ENCODE data around the gene RBFOX2. TPM values are rescaled to one million over a fixed set of nuclear protein-coding genes. Genes with fewer than 3 reads are reported as not detected.

RBFOX2 gene
- total and polyA plus RNA-seq, 2 experiments from 2014 or later = 88.8 to 131 TPM

DNA sequence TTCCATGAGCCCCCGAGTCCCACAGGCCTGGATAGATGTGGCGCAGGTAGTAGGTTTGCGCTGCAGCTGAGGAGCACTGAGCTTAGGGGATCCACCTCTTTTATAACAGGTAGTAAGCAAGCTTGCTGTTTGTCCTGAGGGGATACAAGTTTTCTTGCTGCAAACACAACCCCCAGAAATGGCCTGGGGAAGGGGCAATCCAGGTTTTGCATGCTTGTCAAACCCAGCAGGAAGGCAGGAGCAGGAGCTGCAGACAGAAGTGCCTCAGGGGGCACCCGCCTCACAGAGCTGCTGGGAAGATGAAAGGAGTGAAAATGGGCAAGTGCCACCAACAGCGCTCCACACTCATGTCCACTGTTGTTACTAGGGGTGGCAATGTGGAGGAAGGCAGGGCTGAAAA, 292.5 kb downstream of the RBFOX2 start (continued):
- TF ChIP-seq EZH2phosphoT487 (IDR thresholded peaks at IDR 0.05; ENCODE audit: unreplicated experiment) (no peak), NANOG (IDR thresholded peaks at IDR 0.05; ENCODE audit: borderline replicate concordance) (no peak), CTCF (conservative IDR thresholded peaks at IDR 0.05; ENCODE audit: low read depth in 2 of 2) (no peak)

- no peak overlapping the region for H3K4me2 ChIP-seq
- no peak for ATAC-seq
- H3K27me3 Mint-ChIP-seq (ENCODE audit: insufficient read depth, low read depth, poor library complexity) = peaks cover 5% of the 10 kb centered on the region
- TF ChIP-seq ZNF114 (CRISPR knock-in tag; IDR thresholded peaks at IDR 0.05) (no peak), CTCF (conservative IDR thresholded peaks at IDR 0.05; ENCODE audit: low read depth in 2 of 2) (no peak), CREB1 (CRISPR knock-in tag; IDR thresholded peaks at IDR 0.05; ENCODE audit: low read depth) (no peak), EZH2phosphoT487 (IDR thresholded peaks at IDR 0.05; ENCODE audit: unreplicated experiment) (no peak), STAT1 (IDR thresholded peaks at IDR 0.05; ENCODE audit: unreplicated experiment) (no peak), POLR2AphosphoS5 (IDR thresholded peaks at IDR 0.05; ENCODE audit: low read depth) (no peak)
- TF ChIP-seq, protein P1, sequence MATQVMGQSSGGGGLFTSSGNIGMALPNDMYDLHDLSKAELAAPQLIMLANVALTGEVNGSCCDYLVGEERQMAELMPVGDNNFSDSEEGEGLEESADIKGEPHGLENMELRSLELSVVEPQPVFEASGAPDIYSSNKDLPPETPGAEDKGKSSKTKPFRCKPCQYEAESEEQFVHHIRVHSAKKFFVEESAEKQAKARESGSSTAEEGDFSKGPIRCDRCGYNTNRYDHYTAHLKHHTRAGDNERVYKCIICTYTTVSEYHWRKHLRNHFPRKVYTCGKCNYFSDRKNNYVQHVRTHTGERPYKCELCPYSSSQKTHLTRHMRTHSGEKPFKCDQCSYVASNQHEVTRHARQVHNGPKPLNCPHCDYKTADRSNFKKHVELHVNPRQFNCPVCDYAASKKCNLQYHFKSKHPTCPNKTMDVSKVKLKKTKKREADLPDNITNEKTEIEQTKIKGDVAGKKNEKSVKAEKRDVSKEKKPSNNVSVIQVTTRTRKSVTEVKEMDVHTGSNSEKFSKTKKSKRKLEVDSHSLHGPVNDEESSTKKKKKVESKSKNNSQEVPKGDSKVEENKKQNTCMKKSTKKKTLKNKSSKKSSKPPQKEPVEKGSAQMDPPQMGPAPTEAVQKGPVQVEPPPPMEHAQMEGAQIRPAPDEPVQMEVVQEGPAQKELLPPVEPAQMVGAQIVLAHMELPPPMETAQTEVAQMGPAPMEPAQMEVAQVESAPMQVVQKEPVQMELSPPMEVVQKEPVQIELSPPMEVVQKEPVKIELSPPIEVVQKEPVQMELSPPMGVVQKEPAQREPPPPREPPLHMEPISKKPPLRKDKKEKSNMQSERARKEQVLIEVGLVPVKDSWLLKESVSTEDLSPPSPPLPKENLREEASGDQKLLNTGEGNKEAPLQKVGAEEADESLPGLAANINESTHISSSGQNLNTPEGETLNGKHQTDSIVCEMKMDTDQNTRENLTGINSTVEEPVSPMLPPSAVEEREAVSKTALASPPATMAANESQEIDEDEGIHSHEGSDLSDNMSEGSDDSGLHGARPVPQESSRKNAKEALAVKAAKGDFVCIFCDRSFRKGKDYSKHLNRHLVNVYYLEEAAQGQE (IDR thresholded peaks at IDR 0.05; ENCODE audit: unreplicated experiment) = no peak
- TF ChIP-seq, protein P2, sequence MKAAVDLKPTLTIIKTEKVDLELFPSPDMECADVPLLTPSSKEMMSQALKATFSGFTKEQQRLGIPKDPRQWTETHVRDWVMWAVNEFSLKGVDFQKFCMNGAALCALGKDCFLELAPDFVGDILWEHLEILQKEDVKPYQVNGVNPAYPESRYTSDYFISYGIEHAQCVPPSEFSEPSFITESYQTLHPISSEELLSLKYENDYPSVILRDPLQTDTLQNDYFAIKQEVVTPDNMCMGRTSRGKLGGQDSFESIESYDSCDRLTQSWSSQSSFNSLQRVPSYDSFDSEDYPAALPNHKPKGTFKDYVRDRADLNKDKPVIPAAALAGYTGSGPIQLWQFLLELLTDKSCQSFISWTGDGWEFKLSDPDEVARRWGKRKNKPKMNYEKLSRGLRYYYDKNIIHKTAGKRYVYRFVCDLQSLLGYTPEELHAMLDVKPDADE (IDR thresholded peaks at IDR 0.05) = no peak
- TF ChIP-seq, protein P3, sequence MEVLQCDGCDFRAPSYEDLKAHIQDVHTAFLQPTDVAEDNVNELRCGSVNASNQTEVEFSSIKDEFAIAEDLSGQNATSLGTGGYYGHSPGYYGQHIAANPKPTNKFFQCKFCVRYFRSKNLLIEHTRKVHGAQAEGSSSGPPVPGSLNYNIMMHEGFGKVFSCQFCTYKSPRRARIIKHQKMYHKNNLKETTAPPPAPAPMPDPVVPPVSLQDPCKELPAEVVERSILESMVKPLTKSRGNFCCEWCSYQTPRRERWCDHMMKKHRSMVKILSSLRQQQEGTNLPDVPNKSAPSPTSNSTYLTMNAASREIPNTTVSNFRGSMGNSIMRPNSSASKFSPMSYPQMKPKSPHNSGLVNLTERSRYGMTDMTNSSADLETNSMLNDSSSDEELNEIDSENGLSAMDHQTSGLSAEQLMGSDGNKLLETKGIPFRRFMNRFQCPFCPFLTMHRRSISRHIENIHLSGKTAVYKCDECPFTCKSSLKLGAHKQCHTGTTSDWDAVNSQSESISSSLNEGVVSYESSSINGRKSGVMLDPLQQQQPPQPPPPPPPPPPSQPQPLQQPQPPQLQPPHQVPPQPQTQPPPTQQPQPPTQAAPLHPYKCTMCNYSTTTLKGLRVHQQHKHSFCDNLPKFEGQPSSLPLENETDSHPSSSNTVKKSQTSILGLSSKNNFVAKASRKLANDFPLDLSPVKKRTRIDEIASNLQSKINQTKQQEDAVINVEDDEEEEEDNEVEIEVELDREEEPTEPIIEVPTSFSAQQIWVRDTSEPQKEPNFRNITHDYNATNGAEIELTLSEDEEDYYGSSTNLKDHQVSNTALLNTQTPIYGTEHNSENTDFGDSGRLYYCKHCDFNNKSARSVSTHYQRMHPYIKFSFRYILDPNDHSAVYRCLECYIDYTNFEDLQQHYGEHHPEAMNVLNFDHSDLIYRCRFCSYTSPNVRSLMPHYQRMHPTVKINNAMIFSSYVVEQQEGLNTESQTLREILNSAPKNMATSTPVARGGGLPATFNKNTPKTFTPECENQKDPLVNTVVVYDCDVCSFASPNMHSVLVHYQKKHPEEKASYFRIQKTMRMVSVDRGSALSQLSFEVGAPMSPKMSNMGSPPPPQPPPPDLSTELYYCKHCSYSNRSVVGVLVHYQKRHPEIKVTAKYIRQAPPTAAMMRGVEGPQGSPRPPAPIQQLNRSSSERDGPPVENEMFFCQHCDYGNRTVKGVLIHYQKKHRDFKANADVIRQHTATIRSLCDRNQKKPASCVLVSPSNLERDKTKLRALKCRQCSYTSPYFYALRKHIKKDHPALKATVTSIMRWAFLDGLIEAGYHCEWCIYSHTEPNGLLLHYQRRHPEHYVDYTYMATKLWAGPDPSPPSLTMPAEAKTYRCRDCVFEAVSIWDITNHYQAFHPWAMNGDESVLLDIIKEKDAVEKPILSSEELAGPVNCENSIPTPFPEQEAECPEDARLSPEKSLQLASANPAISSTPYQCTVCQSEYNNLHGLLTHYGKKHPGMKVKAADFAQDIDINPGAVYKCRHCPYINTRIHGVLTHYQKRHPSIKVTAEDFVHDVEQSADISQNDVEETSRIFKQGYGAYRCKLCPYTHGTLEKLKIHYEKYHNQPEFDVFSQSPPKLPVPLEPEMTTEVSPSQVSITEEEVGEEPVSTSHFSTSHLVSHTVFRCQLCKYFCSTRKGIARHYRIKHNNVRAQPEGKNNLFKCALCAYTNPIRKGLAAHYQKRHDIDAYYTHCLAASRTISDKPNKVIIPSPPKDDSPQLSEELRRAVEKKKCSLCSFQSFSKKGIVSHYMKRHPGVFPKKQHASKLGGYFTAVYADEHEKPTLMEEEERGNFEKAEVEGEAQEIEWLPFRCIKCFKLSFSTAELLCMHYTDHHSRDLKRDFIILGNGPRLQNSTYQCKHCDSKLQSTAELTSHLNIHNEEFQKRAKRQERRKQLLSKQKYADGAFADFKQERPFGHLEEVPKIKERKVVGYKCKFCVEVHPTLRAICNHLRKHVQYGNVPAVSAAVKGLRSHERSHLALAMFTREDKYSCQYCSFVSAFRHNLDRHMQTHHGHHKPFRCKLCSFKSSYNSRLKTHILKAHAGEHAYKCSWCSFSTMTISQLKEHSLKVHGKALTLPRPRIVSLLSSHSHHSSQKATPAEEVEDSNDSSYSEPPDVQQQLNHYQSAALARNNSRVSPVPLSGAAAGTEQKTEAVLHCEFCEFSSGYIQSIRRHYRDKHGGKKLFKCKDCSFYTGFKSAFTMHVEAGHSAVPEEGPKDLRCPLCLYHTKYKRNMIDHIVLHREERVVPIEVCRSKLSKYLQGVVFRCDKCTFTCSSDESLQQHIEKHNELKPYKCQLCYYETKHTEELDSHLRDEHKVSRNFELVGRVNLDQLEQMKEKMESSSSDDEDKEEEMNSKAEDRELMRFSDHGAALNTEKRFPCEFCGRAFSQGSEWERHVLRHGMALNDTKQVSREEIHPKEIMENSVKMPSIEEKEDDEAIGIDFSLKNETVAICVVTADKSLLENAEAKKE (CRISPR knock-in tag; IDR thresholded peaks at IDR 0.05) = no peak
These were observed 293.1 kb downstream of the RBFOX2 start for GRCh38 chr22:35735542-35735941.

More at GRCh38 chr22:35735542-35735941, 293.1 kb downstream of the RBFOX2 start:
- no peaks in the 10 kb centered on the region for H3K27me3 ChIP-seq (ENCODE audit: insufficient read depth)
- no peak for DNase-seq (ENCODE audit: low spot score)
- Mint-ChIP-seq H3K36me3 (ENCODE audit: low read depth) (peaks cover 36% of the 10 kb centered on the region), H3K9me3 (peaks cover 7% of the 10 kb centered on the region; the same call in 1 of the 3 replicates), H3K27ac (peak overlapping the region; percentile 24; the same call in 1 of the 2 replicates), H3K4me3 (no peak overlapping the region), H3K4me1 (peaks cover 14% of the 10 kb centered on the region; the same call in 2 of the 3 replicates)
- no peaks in the 10 kb centered on the region for H3K9me2 ChIP-seq (ENCODE audit: insufficient read depth)
- H4K20me1 ChIP-seq (replicated peaks; ENCODE audit: insufficient read depth) = 0 out of 2 replicates have a peak, but pooled peaks cover 4% of the 10 kb centered on the region
- H3K4me3 ChIP-seq = no peak overlapping the region
- H2AFZ ChIP-seq = no peak overlapping the region
- no peaks in the 10 kb centered on the region for H3K79me2 ChIP-seq (replicated peaks; ENCODE audit: insufficient read depth)
- no peaks in the 10 kb centered on the region for H3F3A ChIP-seq (replicated peaks; ENCODE audit: low read depth)
- no peak overlapping the region for H3K27ac ChIP-seq (ENCODE audit: low read depth)
- H3K4me1 ChIP-seq (ENCODE audit: insufficient read depth) = no peaks in the 10 kb centered on the region; the same call in 1 of the 2 replicates
- no peaks in the 10 kb centered on the region for H3K36me3 ChIP-seq (ENCODE audit: insufficient read depth)

All from GM23338 (cell line).